GM12878 (cell line): ENCODE measurements around the gene SELENOV. TPM values are rescaled to one million over a fixed set of nuclear protein-coding genes. Genes with fewer than 3 reads are reported as not detected.

ENCODE experiments used
- ATAC-seq: fragments of 200-7000 bp; cut with Tn5 transposase; 3 replicates; pipeline ENCODE4 v1.9.1; 2020; ENCODE audit warnings: mild to moderate bottlenecking, moderate library complexity
- BruUV-seq: library from RNA; stranded (reverse); fragments of 400-500 nt; replicated peaks from 2 replicates; lab custom pipeline; 2021; lab: Mats Ljungman, UMichigan
- CTCF ChIA-PET: fragments of 300-600 bp; sonication (Branson Sonifier 250); formaldehyde crosslinking; extraction: SDS; loops from one replicate; lab custom pipeline; 2021; ENCODE audit warnings: inconsistent platforms; lab: Yijun Ruan, JAX
- POLR2A ChIA-PET: fragments of 350-600 bp; formaldehyde crosslinking; extraction: SDS; loops from one replicate; lab custom pipeline; 2021; ENCODE audit warnings: inconsistent platforms; lab: Charles Lee
- RAD21 ChIA-PET: fragments of 300-600 bp; sonication (Branson Sonifier 250); formaldehyde crosslinking; loops from one replicate; lab custom pipeline; 2023; ENCODE audit warnings: antibody characterized with exemption; ENCODE audit not compliant: unreplicated experiment; lab: Charles Lee
- SMC1A ChIA-PET: fragments of 300-600 bp; sonication (Branson Sonifier 250); formaldehyde crosslinking; loops from one replicate; lab custom pipeline; 2023; ENCODE audit not compliant: unreplicated experiment, uncharacterized antibody; lab: Charles Lee
- DNase-seq: peaks from one replicate; pipeline ENCODE4 v3.0.0-alpha.2; 2011; ENCODE audit warnings: low read depth, low spot score
- FAIRE-seq: peaks from 3 replicates; lab custom pipeline; 2011; peaks lifted over from hg19 to GRCh38; lab: Jason Lieb, UNC
- H2AFZ ChIP-seq: 2 replicates; pipeline ENCODE4 v1.6.0; 2011; ENCODE audit warnings: low read depth, low read length, control low read depth; ENCODE audit not compliant: control insufficient read depth
- H3K27ac ChIP-seq: 2 replicates; pipeline ENCODE4 v1.5.1; 2011; ENCODE audit warnings: control low read depth; ENCODE audit not compliant: control insufficient read depth, insufficient read depth
- H3K27me3 ChIP-seq, 2 experiments: replicated peaks in 1 of 2; 2 replicates each; pipeline versions ENCODE4 v1.6.0 to v1.6.1; 2011; ENCODE audit warnings: low read length in 1 of 2; ENCODE audit not compliant: control insufficient read depth in 2 of 2, insufficient read depth in 2 of 2
- H3K36me3 ChIP-seq, 2 experiments: 2 replicates each; pipeline ENCODE4 v1.5.1; 2011; ENCODE audit warnings: low read length in 1 of 2; ENCODE audit not compliant: control insufficient read depth in 2 of 2, insufficient read depth in 2 of 2
- H3K4me1 ChIP-seq: 2 replicates; pipeline ENCODE4 v1.6.1; 2011; ENCODE audit warnings: mild to moderate bottlenecking, low read length, moderate library complexity, mixed read lengths; ENCODE audit not compliant: control insufficient read depth, insufficient read depth
- H3K4me2 ChIP-seq: 2 replicates; pipeline ENCODE4 v1.6.0; 2011; ENCODE audit warnings: control low read depth; ENCODE audit not compliant: control insufficient read depth, insufficient read depth
- H3K4me3 ChIP-seq: fragments of 200-600 bp; sonication (generic); 2 replicates; pipeline ENCODE4 v1.5.1; 2016
- H3K79me2 ChIP-seq: 2 replicates; pipeline ENCODE4 v1.6.0; 2011; ENCODE audit warnings: low read length; ENCODE audit not compliant: control insufficient read depth, insufficient read depth
- H3K9ac ChIP-seq: 2 replicates; pipeline ENCODE4 v1.8.0; 2011; ENCODE audit warnings: low read length, control low read depth, mixed read lengths; ENCODE audit not compliant: control insufficient read depth, insufficient read depth
- H3K9me3 ChIP-seq: replicated peaks from 3 replicates; pipeline ENCODE4 v1.5.1; 2011; ENCODE audit warnings: mild to moderate bottlenecking, low read length; ENCODE audit not compliant: control insufficient read depth, insufficient read depth
- H4K20me1 ChIP-seq: 2 replicates; pipeline ENCODE4 v1.6.0; 2011; ENCODE audit not compliant: control insufficient read depth, insufficient read depth
- BHLHE40 ChIP-seq, 2 experiments: fragments of 450-650 bp in 1 of 2; IDR thresholded peaks; 2 replicates each; pipeline ENCODE4 v1.6.1; 2011 to 2017; ENCODE audit warnings: low read depth in 2 of 2, borderline replicate concordance in 1 of 2, improper control_type of control experiment in 1 of 2, low read length in 1 of 2, mild to moderate bottlenecking in 1 of 2
- CBFB ChIP-seq: IDR thresholded peaks from 2 replicates; pipeline ENCODE4 v1.6.1; 2016; ENCODE audit warnings: antibody characterized with exemption, low read depth
- CBX5 ChIP-seq: sonication (generic); IDR thresholded peaks from 2 replicates; pipeline ENCODE4 v1.6.1; 2016; ENCODE audit warnings: low read depth, moderate library complexity, mild to moderate bottlenecking, inconsistent platforms
- FOXK2 ChIP-seq: fragments of 450-650 bp; IDR thresholded peaks from 2 replicates; pipeline ENCODE4 v1.6.1; 2017; ENCODE audit warnings: mild to moderate bottlenecking, moderate library complexity
- HDAC6 ChIP-seq: fragments of 200-600 bp; sonication (generic); IDR thresholded peaks from one replicate; pipeline ENCODE4 v1.8.0; 2017; ENCODE audit warnings: antibody characterized with exemption; ENCODE audit not compliant: unreplicated experiment
- MEF2B ChIP-seq: fragments of 450-650 bp; IDR thresholded peaks from 2 replicates; pipeline ENCODE4 v1.6.1; 2018; ENCODE audit warnings: mild to moderate bottlenecking, moderate library complexity; ENCODE audit not compliant: partially characterized antibody, poor library complexity, severe bottlenecking
- MTA2 ChIP-seq: fragments of 450-650 bp; IDR thresholded peaks from 2 replicates; pipeline ENCODE4 v1.6.1; 2016; ENCODE audit warnings: low read depth, mild to moderate bottlenecking, moderate library complexity
- RAD21 ChIP-seq: IDR thresholded peaks from 2 replicates; pipeline ENCODE4 v1.6.1; 2011; ENCODE audit warnings: mild to moderate bottlenecking, low read depth, low read length, moderate library complexity; ENCODE audit not compliant: insufficient read depth
- SMARCA5 ChIP-seq: fragments of 450-650 bp; IDR thresholded peaks from 2 replicates; pipeline ENCODE4 v1.6.1; 2017; ENCODE audit warnings: mild to moderate bottlenecking
- SPI1 ChIP-seq: IDR thresholded peaks from 2 replicates; pipeline ENCODE4 v1.6.1; 2011; ENCODE audit warnings: low read depth, mild to moderate bottlenecking, low read length, moderate library complexity, borderline replicate concordance; ENCODE audit not compliant: insufficient read depth
- USF2 ChIP-seq: IDR thresholded peaks from 2 replicates; pipeline ENCODE4 v1.6.1; 2011; ENCODE audit warnings: low read depth, low read length, improper control_type of control experiment, borderline replicate concordance
- ZNF217 ChIP-seq: fragments of 450-650 bp; IDR thresholded peaks from 2 replicates; pipeline ENCODE4 v1.6.1; 2017; ENCODE audit warnings: antibody characterized with exemption, mild to moderate bottlenecking
- ZNF24 ChIP-seq: fragments of 450-650 bp; IDR thresholded peaks from 2 replicates; pipeline ENCODE4 v1.6.1; 2017; ENCODE audit warnings: antibody characterized with exemption, mild to moderate bottlenecking
- ZNF384 ChIP-seq: IDR thresholded peaks from 2 replicates; pipeline ENCODE4 v1.6.1; 2012; ENCODE audit warnings: low read depth, mild to moderate bottlenecking, low read length, improper control_type of control experiment, borderline replicate concordance
- WGBS: methylation state at CpG from one replicate; pipeline ENCODE4 v1.1.6; 2016; ENCODE audit warnings: low lambda C conversion rate; ENCODE audit not compliant: insufficient replicate concordance, insufficient coverage; ENCODE audit errors: missing lambda C conversion rate; 5-methylcytosine and 5-hydroxymethylcytosine counted together
- in situ Hi-C: fragments of 300-500 bp; cut with MboI; formaldehyde crosslinking; loops from 9 replicates; pipeline ENCODE4 v1.14.3; 2018; ENCODE audit warnings: mixed read lengths
- intact Hi-C: fragments of 100-400 bp; cut with micrococcal nuclease; formaldehyde crosslinking; loops from one replicate; pipeline ENCODE4 v1.14.2; 2022; ENCODE audit not compliant: unreplicated experiment
- polyA plus RNA-seq, 11 experiments: library from polyadenylated mRNA; depleted of rRNA in 4 of 11; unstranded in 6 of 11; stranded (reverse) in 5 of 11; fragments of >200 nt; fragmentation: Nextera tagmentation in 4 of 11; fragmentation: Illumina TruSeq in 1 of 11; extraction: Ambion mirVana in 4 of 11; extraction: Trizol in 1 of 11; gene quantifications; 1 replicate in 1 of 11; 2 replicates in 10 of 11; pipeline versions ENCODE4 v1.2.1 to v1.2.3, GENCODE V29; 2011 to 2016; ENCODE audit warnings: inconsistent platforms in 2 of 11, missing spikeins in 2 of 11, low read depth in 1 of 11
- total RNA-seq, 4 experiments: library from RNA; depleted of rRNA in 3 of 4; stranded (reverse); fragments of >200 nt in 3 of 4; fragmentation: Illumina TruSeq in 1 of 4; extraction: Trizol in 1 of 4; gene quantifications; 2 replicates each; pipeline versions ENCODE4 v1.2.1 to v1.2.3, GENCODE V29; 2013 to 2021

SELENOV gene
- total and polyA plus RNA-seq, 10 of the 15 experiments (the other 5 are each of a cell fraction or from before 2014, with no cell fraction given) = not detected

- peaks cover 6% of the 10 kb centered on the region for H3K4me1 ChIP-seq
- no TSS peak for BruUV-seq
- no peak for ATAC-seq
Measured at GRCh38 chr19:39479916-39480315, 35.0 kb upstream of the SELENOV start.

GRCh38 chr19:39480337-39481228 is 34.4 kb upstream of the SELENOV start, which contains the start of gene TIMM50:
Gene TIMM50 (plus strand): TSS chr19:39480838. CDS start chr19:39480854, 16 bp downstream.
- TSS peak; percentile 64 for BruUV-seq
- RAD21 ChIA-PET = interaction anchor here (0.6 to 0.9 kb wide), 2 partner anchors 9 to 45 kb away, joined by 3 read pairs; partner anchors contain the start of gene RPS16
- peak within 1 kb of the TSS; percentile 91 for H3K27ac ChIP-seq
- TF ChIP-seq FOXK2 (no peak), RAD21 (no peak), ZNF24 (peak; percentile 86), SMARCA5 (no peak), ZNF384 (no peak), MTA2 (no peak), CBX5 (no peak), ZNF217 (no peak), USF2 (no peak), MEF2B (no peak), SPI1 (no peak), BHLHE40 (IDR thresholded peaks at IDR 0.05; ENCODE audit: borderline replicate concordance in 1 of 2, low read depth in 2 of 2, low read length in 1 of 2) (peak in 1 of 2 experiments; percentile 62; a peak in 2 of 4 replicates), HDAC6 (no peak), CBFB (no peak)

More at GRCh38 chr19:39479916-39480315, 35.0 kb upstream of the SELENOV start:
- in situ Hi-C loops = loop anchor here (5.0 kb wide), 1 partner anchor 52 kb away; the partner anchor contains the start of gene EID2B
- Histone ChIP-seq H4K20me1 (no peaks in the 10 kb centered on the region), H3K9ac (peak overlapping the region; percentile 75), H3K36me3 (peaks cover 9 to 12% of the 10 kb centered on the region in 2 experiments; a peak in 3 of 4 replicates), H3K9me3 (no peaks in the 10 kb centered on the region), H2AFZ (peak overlapping the region; percentile 93), H3K79me2 (peaks cover 22% of the 10 kb centered on the region), H3K27ac (peak overlapping the region; percentile 75), H3K4me3 (peak overlapping the region; percentile 85), H3K27me3 (no peaks in the 10 kb centered on the region), H3K4me2 (peak overlapping the region; percentile 99)
- intact Hi-C loops = no loop called here
- 38% methylated on average over 10 of the region's 10 CpGs for WGBS
- DNase-seq (no peak), FAIRE-seq (no peak)
- POLR2A ChIA-PET = interaction anchor here (0.6 to 1.0 kb wide), 2 partner anchors 37 to 39 kb away, joined by 3 to 6 read pairs; no protein-coding TSS in a partner anchor
- SMC1A ChIA-PET = interaction anchor here (0.6 to 0.9 kb wide), 2 partner anchors 18 to 152 kb away, joined by 3 to 5 read pairs; no protein-coding TSS in a partner anchor
- CTCF ChIA-PET = no interaction called here
- RAD21 ChIA-PET = no interaction called here
- no peak for TF ChIP-seq BHLHE40 (IDR thresholded peaks at IDR 0.05; ENCODE audit: borderline replicate concordance in 1 of 2, low read depth in 2 of 2, low read length in 1 of 2)

More at GRCh38 chr19:39480337-39481228, 34.4 kb upstream of the SELENOV start, which contains the start of gene TIMM50:
- CTCF ChIA-PET = interaction anchor here (0.6 kb wide), 1 partner anchor 40 kb away, joined by 3 read pairs; no protein-coding TSS in a partner anchor
- SMC1A ChIA-PET = interaction anchor here (0.6 to 0.9 kb wide), 2 partner anchors 17 to 153 kb away, joined by 3 to 5 read pairs; no protein-coding TSS in a partner anchor
- H3K79me2 ChIP-seq = peaks cover 22% of the 10 kb centered on the region
- H3K9ac ChIP-seq = peak within 1 kb of the TSS; percentile 96
- H3K4me3 ChIP-seq = peak within 1 kb of the TSS; percentile 87
- POLR2A ChIA-PET = interaction anchor here (0.6 to 1.0 kb wide), 5 partner anchors 35 to 52 kb away, joined by 3 to 6 read pairs (median 4); partner anchors contain the start of genes EID2B, RPS16 and SUPT5H
- H3K4me2 ChIP-seq = peak within 1 kb of the TSS; percentile 99
- H2AFZ ChIP-seq = peak within 1 kb of the TSS; percentile 93
- H3K27me3 ChIP-seq = no peaks in the 10 kb centered on the region
- H3K36me3 ChIP-seq = peaks cover 9 to 12% of the 10 kb centered on the region in 2 experiments; a peak in 3 of 4 replicates
- H3K9me3 ChIP-seq = no peaks in the 10 kb centered on the region
- peak; percentile 97 for ATAC-seq
- peak; percentile 83 for FAIRE-seq
- peak; percentile 69 for DNase-seq
- no peaks in the 10 kb centered on the region for H4K20me1 ChIP-seq
- intact Hi-C loops = no loop called here
- H3K4me1 ChIP-seq = peaks cover 6% of the 10 kb centered on the region
- in situ Hi-C loops = no loop called here
- 1% methylated on average over 59 of the region's 62 CpGs for WGBS
